NCI-H146 treated with DMSO at 0.1 percent for 48 hours (cell line): ENCODE measurements around the gene DBH.
A peak's percentile ranks its signal among the peaks of the same experiment; 100 is the strongest.

Experiments
- DNase-seq: peaks from one replicate; lab custom pipeline; 2025; ENCODE audit not compliant: unreplicated experiment; lab: John Stamatoyannopoulos, UW

DBH gene

DNA sequence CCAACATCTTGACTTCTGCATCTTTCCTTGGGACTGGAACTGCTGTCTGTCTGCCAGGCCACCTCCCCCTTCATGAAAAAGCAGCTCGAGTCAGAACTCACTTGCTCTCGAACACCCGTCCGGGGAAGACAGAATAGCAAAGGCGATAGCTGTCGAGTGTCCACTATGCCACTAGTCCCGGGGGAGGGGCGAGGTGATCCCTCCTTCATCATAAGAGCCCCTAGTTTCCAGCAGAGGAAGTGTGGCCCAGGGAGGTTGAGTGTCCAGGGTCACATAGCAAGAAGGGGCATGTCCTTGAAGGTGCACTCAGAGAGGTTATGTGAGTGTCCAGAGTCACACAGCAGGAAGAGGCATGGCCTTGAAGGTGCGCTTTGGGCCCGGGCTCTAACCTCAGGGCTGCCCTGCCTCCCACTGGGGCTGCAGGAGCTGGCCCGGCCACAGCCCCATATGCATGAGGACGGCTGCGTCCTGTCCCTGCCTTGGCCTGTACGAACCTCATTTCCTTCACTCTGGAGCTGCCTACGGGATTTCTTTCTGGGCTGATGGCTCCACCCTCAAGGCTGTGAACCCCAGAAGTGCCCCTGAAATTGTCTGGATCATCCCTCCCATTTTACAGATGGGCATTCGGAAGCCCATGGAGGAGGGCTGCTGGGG, 6.7 kb downstream of the DBH start:
- no peak for DNase-seq

- no peak for DNase-seq
These were observed 7.2 kb downstream of the DBH start for GRCh38 chr9:133643362-133643755.

- no peak for DNase-seq
These were observed 8.0 kb downstream of the DBH start for GRCh38 chr9:133643978-133644760.

GRCh38 chr9:133645021-133645765, 9.0 kb downstream of the DBH start:
- no peak for DNase-seq

DNA sequence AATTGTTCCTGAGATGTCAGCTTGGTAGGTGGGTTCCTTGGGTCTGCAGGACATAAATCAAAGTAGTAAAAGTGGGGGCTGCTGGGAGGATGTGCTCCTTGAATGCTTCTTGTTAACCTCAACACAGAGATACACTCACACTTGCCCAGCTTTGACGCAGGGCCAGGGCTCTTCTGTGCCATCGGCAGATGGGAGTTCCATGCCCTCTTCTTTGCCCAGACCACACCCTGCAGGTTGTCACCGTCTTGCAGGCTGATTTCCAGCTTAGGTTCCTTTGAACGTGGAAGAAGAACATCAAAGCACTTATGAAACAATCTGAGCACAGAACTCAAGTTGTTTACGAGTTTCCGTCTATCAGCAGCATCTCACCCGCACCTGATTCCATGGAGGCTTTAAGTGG, 11.0 kb downstream of the DBH start:
- no peak for DNase-seq

DNA sequence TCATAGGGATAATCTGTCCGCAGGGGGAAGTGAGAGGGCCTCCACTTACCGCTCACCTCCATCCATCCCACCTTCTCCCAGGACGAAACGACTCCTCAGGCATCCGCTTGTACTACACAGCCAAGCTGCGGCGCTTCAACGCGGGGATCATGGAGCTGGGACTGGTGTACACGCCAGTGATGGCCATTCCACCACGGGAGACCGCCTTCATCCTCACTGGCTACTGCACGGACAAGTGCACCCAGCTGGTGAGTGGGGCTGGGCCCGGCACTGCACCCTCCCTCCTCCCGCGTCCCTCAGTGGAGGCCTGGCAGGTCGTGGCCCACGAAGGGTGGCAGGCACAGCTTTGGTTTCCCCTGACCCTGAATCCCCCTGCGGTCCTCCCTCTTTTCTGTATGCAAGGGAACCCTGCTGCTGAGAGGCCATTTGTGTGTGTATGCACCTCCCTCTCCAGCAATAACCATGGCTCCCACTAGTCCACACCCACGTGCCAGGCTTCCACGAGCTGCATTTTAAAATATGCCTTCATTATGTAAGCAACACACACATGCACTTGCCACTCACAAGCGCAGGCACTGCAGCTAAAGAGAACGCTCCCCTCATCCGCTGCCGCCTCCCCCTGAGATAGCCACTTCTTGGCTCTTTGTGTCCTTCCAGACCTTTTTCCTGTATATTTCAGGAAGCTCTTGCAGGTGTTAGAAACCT, 11.8 kb downstream of the DBH start:
- DNase-seq = no peak

DNA sequence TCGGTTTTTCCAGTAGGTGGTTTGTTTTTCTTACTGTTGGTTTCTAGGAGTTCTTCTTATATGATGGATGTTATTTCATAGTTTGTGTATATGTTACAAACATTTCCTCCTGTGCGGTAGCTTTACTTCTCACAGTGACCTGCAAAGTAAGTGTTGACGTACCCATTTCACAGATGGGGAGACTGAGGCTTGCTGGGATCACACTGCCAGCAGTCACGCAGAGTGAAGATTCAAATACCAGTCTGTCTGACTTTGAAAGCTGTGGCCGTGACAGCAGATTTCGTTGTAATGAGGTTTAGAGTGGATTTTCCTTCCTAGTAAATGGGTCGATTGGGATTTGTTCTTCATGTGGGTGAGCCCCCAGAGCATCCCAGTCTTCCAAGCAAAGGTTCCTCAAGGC, 13.0 kb downstream of the DBH start:
- no peak for DNase-seq

GRCh38 chr9:133650026-133650425, 13.9 kb downstream of the DBH start:
- no peak for DNase-seq

DNA sequence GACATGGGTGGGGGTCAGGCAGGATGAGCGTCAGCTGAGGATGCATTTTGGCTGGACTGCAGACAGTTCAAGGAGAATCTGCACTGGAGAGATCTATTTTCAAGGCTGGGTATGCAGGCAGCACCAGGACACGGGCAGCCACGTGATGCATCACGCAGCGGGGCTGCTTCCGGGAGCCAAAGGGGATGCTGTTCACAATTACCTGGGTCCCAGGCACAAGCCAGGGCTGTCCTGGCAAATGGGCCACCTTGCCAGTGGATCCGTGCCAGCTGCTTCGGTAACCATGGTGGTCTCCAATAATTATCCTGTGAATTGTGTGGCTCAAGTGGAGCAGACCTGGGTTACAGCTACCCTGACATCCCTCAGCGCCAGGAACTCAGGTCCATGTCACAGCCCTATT, 17.5 kb downstream of the DBH start:
- no peak for DNase-seq

- no peak for DNase-seq
These were observed 18.8 kb downstream of the DBH start for GRCh38 chr9:133654736-133655657.

GRCh38 chr9:133655701-133656100, 19.5 kb downstream of the DBH start:
- no peak for DNase-seq

DNA sequence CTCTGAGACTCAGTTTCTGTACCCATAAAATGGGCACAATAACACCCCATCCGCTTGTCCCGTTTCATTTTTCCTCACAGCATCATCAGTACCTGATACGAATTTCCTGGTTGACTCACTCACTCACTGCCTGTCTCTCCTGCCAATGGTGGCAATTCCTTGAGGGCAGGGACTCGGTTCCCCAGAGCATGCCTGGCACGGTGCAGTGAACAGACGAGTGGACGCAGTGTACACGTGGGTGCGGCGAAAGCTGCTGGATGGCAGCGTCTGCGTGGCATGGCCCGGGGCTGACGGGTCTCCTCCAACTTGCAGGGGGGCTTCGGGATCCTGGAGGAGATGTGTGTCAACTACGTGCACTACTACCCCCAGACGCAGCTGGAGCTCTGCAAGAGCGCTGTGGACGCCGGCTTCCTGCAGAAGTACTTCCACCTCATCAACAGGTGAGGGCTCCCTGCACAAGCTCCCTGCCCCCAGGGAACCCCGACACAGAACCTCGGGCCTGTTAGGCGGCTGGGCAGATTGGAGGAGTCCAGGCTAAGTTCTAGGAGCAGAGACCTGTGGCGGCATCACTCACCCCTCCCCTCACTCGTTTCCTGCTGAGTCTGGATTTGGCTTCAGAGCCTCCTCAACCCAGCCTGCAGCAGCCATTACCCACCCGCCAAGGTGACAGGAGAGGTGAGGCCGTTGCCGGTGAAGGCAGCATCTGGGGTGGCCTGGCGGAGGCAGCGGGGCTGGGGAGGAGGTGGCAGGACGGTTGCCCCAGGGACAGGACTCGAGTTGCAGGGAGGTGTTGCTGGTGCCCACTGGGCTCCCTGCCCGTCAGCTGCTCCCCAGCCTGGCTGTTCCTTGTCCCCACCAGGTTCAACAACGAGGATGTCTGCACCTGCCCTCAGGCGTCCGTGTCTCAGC, 20.3 kb downstream of the DBH start:
- DNase-seq = no peak

GRCh38 chr9:133657120-133657661, 21.0 kb downstream of the DBH start:
- DNase-seq = no peak

- peak; percentile 55 for DNase-seq
These were observed 22.6 kb downstream of the DBH start for GRCh38 chr9:133658442-133659431.

GRCh38 chr9:133659516-133659915, 23.4 kb downstream of the DBH start:
- DNase-seq = no peak

- DNase-seq = no peak
These were observed 25.8 kb downstream of the DBH start for GRCh38 chr9:133661846-133662540.
